Muscle layer of colon (tissue), 2 donors: ENCODE measurements around the gene FCN1.
"Not testable (repeated sequence)": the region's sequence is repeated elsewhere in the genome, so short reads cannot be mapped to it uniquely, and the experiment has no call there.

ENCODE experiments used
- H3K27ac ChIP-seq: one replicate; pipeline ENCODE4 v1.7.0; 2013; ENCODE audit warnings: low read depth, mild to moderate bottlenecking, low read length, moderate library complexity
- H3K27me3 ChIP-seq, 2 donors: one replicate each; pipeline ENCODE4 v1.7.0; 2013; ENCODE audit warnings: low read length in 2 of 2, mild to moderate bottlenecking in 2 of 2; ENCODE audit not compliant: insufficient read depth in 2 of 2, control insufficient read depth in 1 of 2
- H3K36me3 ChIP-seq: one replicate; pipeline ENCODE4 v1.7.0; 2013; ENCODE audit warnings: mild to moderate bottlenecking, low read length; ENCODE audit not compliant: insufficient read depth
- H3K4me1 ChIP-seq: one replicate; pipeline ENCODE4 v1.7.0; 2013; ENCODE audit warnings: mild to moderate bottlenecking, low read length; ENCODE audit not compliant: insufficient read depth
- H3K4me3 ChIP-seq, 2 donors: one replicate each; pipeline ENCODE4 v1.7.0; 2013; ENCODE audit warnings: low read length in 2 of 2, low read depth in 1 of 2, mild to moderate bottlenecking in 1 of 2, moderate library complexity in 1 of 2
- H3K9ac ChIP-seq: one replicate; pipeline ENCODE4 v1.7.0; 2013; ENCODE audit warnings: low read length
- H3K9me3 ChIP-seq: one replicate; pipeline ENCODE4 v1.7.0; 2013; ENCODE audit warnings: mild to moderate bottlenecking, low read length
- donor health status: abdominal sarcoma.
- donor health status: Adenocarcinoma of cecum.

FCN1 gene

DNA sequence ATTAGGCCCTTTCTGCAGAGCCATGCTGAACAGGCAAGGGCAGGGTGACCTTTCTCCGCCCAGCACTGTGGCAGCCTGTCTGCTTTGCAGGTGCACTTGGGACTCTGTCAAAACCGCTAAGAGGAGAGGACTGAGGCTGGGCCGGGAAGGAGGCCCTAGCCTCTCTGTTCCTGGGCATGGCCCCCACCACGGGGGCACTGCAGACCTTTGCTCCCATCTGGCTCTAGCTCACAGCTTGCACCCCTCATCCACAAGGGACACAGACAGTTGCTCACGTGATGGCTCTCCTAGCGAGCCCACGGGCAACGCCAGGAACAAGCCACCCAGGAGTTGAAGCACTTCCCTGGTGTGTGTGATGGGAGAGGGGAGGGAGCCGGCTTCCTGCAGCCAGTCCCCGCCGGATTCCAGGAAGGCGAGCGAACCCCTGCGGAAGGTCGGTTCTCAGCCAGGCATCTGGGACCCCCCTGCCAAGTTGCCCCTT lies 43.0 kb upstream of the FCN1 start:
- Histone ChIP-seq H3K4me3 (no peak overlapping the region), H3K4me1 (no peaks in the 10 kb centered on the region), H3K27me3 (no peaks in the 10 kb centered on the region), H3K9ac (no peak overlapping the region), H3K36me3 (no peaks in the 10 kb centered on the region), H3K27ac (no peak overlapping the region), H3K9me3 (no peaks in the 10 kb centered on the region)

DNA sequence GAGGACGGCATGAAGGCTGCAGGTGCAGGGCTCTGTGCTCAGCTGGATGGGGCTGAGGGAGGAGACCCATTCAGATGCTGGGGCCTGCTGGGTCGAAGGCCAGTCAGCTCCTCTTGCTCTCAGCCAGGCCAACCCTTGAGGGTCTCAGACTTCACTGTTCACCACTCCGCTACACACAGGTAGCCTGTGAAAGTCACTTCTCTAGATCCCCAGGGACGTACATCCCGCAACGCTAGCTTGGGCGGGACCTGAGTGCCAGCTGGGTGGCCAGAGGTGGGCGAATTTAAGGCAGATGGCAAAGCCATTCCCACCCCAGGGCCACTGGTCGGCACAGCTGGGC lies 42.2 kb upstream of the FCN1 start:
- H3K4me1 ChIP-seq: no peaks in the 10 kb centered on the region
- no peak overlapping the region for H3K27ac ChIP-seq
- H3K4me3 ChIP-seq: no peak overlapping the region
- H3K9me3 ChIP-seq: no peaks in the 10 kb centered on the region
- no peak overlapping the region for H3K9ac ChIP-seq
- no peaks in the 10 kb centered on the region for H3K36me3 ChIP-seq
- H3K27me3 ChIP-seq: no peaks in the 10 kb centered on the region

DNA sequence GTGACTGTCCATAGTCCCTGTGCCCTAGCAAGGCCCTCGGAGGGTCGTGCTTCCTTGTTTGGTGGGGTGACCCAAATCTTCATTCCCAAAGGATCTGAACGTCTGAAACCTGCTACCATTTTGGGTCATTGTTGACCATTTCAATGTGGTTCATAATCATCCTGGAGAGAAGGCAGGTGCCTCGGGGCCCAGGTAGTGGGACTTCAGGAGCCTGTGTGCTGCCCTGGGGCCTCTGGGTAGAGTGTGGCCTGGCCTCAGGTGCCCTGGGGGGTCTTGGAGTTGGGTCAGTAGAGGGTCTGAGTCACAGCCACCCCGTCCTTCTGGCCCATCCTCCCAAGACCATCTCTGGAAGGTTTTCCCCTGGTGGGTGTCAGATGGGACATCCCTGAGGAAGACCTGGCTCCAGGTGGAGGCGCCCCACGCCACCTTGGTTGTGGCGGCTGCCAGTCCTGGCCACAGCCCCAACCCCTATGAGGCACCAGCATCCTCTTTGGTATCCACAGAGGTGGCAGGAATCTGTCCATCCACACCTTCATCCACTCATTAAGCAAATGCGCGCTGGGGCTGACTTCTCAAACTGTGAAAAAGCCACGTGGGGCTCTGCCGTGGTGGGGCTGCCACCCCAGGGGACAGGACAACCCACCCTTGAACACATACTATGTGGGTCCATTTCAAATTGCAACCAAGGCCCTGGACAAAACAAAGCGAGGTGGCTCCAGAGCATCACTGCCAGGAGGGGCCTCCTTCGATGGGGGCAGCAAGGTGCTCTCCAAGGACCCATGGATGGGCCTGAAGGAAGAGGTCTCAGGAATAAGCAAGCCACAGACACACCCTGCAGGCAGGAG lies 41.6 kb upstream of the FCN1 start:
- Histone ChIP-seq H3K36me3 (no peaks in the 10 kb centered on the region), H3K4me1 (no peaks in the 10 kb centered on the region), H3K9ac (no peak overlapping the region), H3K27ac (no peak overlapping the region), H3K27me3 (no peaks in the 10 kb centered on the region), H3K9me3 (no peaks in the 10 kb centered on the region), H3K4me3 (no peak overlapping the region)

DNA sequence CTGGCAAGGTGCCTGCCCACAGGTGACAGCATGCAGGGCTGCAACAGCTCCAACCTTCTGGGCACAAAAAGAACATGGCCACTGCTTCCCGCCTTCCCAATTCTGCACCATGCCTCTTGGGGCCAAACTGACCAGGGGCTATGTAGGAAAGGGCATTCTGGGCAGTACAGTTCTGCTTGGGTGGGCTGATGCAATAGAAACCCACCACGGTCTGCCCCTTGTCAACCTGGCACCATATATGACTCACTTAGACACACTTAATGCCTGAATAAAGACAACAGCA lies 40.2 kb upstream of the FCN1 start:
- Histone ChIP-seq H3K9ac (no peak overlapping the region), H3K4me1 (no peaks in the 10 kb centered on the region), H3K36me3 (no peaks in the 10 kb centered on the region), H3K9me3 (no peaks in the 10 kb centered on the region), H3K27ac (no peak overlapping the region), H3K27me3 (no peaks in the 10 kb centered on the region), H3K4me3 (no peak overlapping the region)

DNA sequence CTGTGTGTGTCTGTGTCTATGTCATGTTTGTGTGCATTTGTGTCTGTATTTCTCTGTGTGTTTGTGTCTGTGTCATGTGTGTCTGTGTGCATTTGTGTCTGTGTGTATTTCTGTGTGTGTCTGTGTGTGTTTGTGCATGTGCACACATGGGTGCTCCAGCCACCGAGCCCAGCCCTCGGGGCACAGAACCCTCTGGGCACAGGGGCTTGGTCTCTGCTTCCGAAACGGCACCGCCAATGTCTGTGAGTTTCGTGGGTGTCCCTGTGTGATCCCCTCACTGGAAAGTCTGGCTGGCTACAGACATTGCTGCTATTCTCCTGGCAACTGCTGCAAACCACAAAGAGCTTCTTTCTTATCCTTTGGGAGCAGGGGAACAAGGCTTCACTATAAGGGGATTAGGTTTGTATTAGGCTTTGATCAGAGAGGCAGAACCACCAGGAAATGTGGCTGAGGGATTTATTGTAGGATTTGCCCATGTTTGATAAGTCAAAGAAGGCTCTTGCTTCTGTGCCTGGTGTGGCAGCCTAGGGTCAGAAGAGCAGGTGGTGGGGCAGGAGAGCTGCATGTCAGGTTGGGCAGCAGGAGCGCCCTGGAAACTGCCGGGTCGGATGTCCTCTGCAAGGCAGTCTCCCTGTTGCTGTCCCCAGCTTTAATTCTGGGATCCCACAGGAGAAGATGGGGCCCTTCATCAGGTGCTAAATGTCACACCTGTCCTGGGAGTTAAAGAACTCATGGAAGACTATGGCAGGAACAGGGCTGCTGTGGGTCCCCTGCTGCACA lies 39.6 kb upstream of the FCN1 start:
- H3K27me3 ChIP-seq: no peaks in the 10 kb centered on the region
- H3K9me3 ChIP-seq: no peaks in the 10 kb centered on the region
- H3K9ac ChIP-seq: no peak overlapping the region
- no peak overlapping the region for H3K4me3 ChIP-seq
- H3K4me1 ChIP-seq: no peaks in the 10 kb centered on the region
- no peaks in the 10 kb centered on the region for H3K36me3 ChIP-seq
- H3K27ac ChIP-seq: no peak overlapping the region

DNA sequence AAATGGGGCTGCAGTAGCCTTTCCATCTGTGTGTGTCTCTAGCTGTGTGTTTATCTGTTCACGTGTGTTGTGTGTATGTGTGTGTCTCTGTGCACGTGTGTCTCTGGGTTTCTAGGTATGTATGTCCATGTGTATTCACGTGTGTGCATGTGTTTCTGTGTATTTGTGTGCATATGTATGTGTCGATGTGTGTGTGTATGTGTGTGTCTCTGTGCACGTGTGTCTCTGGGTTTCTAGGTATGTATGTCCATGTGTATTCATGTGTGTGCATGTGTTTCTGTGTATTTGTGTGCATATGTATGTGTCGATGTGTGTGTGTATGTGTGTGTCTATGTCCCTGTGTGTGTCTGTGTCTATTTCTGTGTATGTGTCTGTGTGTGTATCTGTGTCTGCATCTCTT lies 38.7 kb upstream of the FCN1 start:
- H3K36me3 ChIP-seq, H3K9me3 ChIP-seq, H3K4me3 ChIP-seq, H3K4me1 ChIP-seq, H3K27ac ChIP-seq, H3K9ac ChIP-seq, H3K27me3 ChIP-seq: not testable (repeated sequence)

DNA sequence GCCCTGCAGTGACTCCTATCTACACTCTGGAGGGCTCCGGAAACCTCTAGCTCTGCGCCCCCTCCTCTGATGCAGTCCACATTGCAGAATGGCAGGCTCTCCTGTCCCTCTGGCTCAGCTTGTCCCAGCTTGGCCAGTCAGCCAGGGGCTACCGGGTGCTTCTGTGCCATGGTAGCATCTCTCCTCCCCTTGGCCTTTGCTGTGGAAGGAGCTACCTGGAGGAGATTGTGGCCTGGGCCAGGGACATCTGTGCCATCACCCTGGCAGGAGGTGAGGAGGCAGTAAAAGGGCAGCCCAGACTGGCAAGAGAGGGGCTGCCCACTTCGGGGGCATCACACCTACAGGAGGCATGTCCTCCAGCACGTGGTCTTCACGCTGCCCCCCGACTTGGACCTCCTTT lies 38.1 kb upstream of the FCN1 start:
- no peaks in the 10 kb centered on the region for H3K4me1 ChIP-seq

DNA sequence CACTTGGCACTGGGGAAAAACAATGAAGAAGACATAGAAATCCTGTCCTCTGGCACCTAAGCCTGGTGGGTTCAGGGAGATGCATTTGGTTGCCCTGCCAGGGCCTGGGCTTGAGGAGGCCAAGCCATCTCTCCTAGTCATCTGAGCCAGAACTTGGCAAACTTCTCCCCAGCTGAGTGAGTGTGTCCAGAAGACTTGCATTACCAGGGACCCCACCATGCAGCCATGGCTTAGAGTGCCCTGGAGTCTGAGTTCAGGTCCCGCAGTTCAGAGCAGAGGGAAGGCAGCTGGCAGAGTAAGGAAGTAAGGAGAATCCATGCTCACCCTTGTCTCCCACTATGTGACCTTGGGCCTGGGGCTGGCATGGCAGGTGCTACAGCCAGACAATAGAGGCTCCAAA lies 37.4 kb upstream of the FCN1 start:
- no peaks in the 10 kb centered on the region for H3K9me3 ChIP-seq
- H3K9ac ChIP-seq: no peak overlapping the region
- no peaks in the 10 kb centered on the region for H3K27me3 ChIP-seq
- H3K27ac ChIP-seq: no peak overlapping the region
- H3K4me1 ChIP-seq: no peaks in the 10 kb centered on the region
- no peaks in the 10 kb centered on the region for H3K36me3 ChIP-seq
- no peak overlapping the region for H3K4me3 ChIP-seq

More for the DNA sequence above, 38.1 kb upstream of the FCN1 start:
- no peak overlapping the region for H3K9ac ChIP-seq
- no peaks in the 10 kb centered on the region for H3K9me3 ChIP-seq
- no peak overlapping the region for H3K27ac ChIP-seq
- H3K36me3 ChIP-seq: no peaks in the 10 kb centered on the region
- no peak overlapping the region for H3K4me3 ChIP-seq
- H3K27me3 ChIP-seq: no peaks in the 10 kb centered on the region

DNA sequence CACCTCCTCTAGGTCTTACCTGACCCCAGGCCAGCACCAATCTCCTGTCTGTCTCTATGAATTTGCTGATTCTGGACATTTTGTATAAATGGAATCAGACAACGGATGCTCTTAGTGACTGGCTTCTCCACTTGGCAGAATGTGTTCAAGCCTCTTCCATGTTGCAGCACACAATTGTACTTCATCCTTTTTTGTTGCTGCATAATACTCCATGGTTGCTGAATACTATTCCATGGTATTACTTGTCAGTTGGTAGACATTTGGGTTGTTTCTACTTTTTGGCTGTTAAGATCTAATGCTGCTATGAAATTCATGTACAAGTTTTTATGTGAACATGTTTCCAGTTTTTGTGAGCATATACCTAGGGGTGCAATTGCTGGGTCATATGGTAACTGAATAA lies 34.3 kb upstream of the FCN1 start:
- no peaks in the 10 kb centered on the region for H3K9me3 ChIP-seq
- H3K4me1 ChIP-seq: no peaks in the 10 kb centered on the region
- H3K27ac ChIP-seq: no peak overlapping the region
- H3K27me3 ChIP-seq: peaks cover 0 to 4% of the 10 kb centered on the region in 2 donors
- no peak overlapping the region for H3K4me3 ChIP-seq
- no peaks in the 10 kb centered on the region for H3K36me3 ChIP-seq
- H3K9ac ChIP-seq: no peak overlapping the region

DNA sequence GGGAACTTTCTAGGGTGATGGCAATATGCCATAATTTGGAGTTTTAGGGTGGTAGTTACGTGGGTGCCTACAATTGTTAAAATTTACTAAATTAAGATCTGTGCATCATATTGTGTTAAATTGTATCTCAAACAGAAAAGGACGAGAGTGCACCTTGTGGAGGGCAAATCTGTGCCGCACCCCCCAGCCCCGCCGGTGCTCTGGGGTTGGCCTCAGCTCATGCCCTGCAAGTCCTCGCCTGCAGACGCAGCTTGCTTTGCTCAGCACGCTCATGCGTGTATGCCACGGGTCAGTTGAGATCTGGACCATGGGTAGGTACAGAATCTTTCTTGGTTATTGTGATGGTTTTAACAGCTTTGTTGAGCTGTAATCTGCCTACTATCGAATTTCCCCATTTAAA lies 33.7 kb upstream of the FCN1 start:
- Histone ChIP-seq H3K9ac (no peak overlapping the region), H3K27ac (no peak overlapping the region), H3K4me1 (no peaks in the 10 kb centered on the region), H3K36me3 (no peaks in the 10 kb centered on the region), H3K9me3 (no peaks in the 10 kb centered on the region), H3K4me3 (no peak overlapping the region), H3K27me3 (peaks cover 0 to 5% of the 10 kb centered on the region in 2 donors)

DNA sequence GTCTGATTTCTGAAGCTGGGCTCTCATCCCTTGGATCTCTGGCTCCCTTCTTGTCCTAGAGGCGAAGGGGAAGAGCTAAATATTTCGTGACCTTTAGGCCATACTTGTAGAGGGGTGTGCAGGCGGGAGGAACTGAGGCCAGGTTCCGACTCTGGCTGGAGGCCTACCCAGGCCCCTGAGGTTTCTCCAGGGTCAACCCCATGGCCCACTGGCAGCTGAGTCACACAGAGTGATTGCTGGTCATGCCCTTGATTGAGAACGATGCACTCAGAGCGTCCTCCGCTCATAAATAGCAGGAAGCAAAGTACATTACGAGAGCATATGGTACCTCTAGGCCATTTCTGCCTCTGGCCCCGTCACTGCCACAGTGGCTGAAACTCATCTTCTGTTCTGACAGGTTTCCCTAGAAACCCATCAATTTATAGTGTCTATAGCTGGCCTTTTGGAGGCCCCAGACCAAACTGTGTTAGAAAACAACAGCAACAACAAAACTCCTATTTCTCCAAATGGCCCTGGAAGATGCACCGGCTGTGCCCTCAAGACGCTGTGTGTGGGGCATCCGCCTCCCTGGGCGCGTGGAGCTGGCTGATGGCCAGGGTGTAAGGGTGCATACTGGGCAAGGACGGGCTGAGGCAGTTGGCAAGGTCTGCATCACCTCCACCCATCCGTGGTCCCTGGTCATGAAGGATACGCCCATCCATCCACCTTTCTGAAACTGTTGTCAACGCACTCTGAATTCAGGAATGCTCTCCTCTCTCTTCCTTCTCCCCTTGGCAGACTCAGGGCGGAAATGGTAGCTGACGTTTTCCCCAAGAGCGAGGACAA lies 32.9 kb upstream of the FCN1 start:
- H3K27ac ChIP-seq: no peak overlapping the region
- no peak overlapping the region for H3K4me3 ChIP-seq
- H3K9ac ChIP-seq: no peak overlapping the region
- no peaks in the 10 kb centered on the region for H3K36me3 ChIP-seq
- no peaks in the 10 kb centered on the region for H3K4me1 ChIP-seq
- no peaks in the 10 kb centered on the region for H3K9me3 ChIP-seq
- H3K27me3 ChIP-seq: peaks cover 0 to 8% of the 10 kb centered on the region in 2 donors
